HK-2 (cell line): Measurements from ENCODE around the gene TXK.
"Not testable (repeated sequence)": the region's sequence is repeated elsewhere in the genome, so short reads cannot be mapped to it uniquely, and the experiment has no call there.

ENCODE experiments used
- DNase-seq: peaks from one replicate; pipeline ENCODE4 v3.0.0-alpha.2; 2018; ENCODE audit not compliant: unreplicated experiment

Gene TXK

DNA sequence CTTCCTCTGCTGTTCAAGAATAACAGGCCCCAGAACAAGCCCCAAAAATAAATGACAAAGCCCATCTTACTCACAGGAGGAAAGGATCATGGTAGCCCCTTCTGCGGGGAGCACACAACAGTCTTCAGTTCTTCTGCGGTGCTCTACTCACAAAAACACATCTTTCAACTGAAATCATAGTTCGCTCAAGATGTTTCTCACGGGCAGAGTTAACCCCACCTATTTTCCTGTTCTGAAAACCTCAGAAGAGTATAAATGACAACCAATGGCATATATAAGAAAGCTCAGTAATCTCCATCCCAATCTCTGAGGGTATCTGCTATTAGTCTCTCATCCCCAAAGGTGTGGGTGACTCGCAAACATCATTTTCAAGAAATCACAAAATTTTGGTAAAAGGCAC, at the start of gene TXK:
Gene TXK (minus strand): TSS at position 170 of the 400 bp plus-strand sequence. CDS start 80 bp downstream, at position 90.
- DNase-seq = no peak

DNA sequence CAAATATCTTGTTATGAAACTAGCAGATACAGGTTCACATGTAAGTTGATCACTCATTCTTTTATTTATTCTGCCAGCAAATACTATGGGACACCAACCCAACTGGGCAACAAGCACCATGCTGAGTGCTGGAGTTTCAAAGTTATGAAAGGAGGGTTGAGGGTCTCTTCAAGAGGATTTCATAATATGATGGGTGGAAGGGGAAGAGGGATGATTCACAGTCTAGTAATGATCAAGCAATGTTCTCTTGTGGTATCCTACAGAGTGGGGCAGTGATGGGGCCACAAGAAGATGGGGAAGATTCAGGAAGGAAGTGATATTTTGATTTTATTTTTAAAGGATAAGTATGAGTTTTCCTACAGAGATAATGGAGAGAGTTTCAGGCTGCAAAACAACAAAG, 46.2 kb upstream of the TXK start:
- DNase-seq = no peak

DNA sequence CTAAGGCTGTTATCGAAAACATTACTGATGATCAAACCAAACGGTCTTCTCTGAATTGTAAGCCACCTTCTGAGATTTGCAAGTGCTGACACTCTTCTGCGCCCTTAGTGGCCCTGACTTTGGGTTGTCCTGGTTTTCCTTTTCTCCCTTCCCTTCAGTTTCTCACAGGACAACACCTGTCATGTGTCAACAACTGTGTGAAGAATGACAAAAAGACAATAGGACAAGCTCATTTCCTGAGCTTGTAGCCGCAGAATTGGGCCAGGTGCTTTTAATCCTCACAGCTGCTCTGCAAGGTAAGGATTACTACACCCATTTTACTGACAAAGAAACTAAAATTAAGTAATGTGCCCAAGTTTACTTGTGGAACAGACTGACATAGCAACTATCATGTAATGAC, 44.9 kb upstream of the TXK start:
- no peak for DNase-seq

DNA sequence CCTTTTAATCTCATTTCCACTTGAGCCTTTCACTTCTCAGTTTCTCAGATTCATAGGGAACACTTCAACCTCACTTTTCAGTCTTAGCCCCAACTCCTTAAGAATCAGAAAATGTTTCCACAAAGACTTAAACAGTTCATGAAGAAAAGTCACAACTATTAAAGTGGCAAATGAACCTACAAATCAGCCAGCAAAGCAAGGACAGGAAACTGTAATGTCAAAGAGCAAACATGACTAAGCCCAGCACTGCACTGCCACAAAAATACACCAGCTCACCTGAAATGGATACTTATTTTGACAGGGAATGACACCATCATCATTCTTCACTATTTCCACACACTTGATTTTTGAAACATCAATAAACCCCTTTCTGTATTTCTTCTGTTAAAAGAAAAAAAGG, 41.8 kb upstream of the TXK start:
- DNase-seq = no peak

DNA sequence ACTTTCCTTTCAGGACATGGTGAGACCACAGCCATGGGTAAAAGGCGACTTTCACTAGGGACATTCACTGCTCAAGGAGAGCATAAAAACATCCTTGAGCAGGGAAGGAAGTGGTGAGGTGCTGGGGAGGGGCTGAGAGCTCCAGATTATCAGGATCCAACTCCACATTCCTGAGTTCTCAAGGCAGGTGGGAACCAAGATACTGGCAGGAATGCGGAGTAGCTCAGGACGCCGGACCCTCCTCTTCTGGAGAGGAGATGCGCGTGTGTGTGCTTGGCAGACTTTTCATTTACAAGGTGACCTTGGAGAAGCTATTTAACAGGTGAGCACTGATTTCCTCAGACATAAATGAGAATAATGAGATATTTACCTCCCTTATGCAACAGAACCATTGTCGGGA, 41.3 kb upstream of the TXK start:
- DNase-seq = no peak

DNA sequence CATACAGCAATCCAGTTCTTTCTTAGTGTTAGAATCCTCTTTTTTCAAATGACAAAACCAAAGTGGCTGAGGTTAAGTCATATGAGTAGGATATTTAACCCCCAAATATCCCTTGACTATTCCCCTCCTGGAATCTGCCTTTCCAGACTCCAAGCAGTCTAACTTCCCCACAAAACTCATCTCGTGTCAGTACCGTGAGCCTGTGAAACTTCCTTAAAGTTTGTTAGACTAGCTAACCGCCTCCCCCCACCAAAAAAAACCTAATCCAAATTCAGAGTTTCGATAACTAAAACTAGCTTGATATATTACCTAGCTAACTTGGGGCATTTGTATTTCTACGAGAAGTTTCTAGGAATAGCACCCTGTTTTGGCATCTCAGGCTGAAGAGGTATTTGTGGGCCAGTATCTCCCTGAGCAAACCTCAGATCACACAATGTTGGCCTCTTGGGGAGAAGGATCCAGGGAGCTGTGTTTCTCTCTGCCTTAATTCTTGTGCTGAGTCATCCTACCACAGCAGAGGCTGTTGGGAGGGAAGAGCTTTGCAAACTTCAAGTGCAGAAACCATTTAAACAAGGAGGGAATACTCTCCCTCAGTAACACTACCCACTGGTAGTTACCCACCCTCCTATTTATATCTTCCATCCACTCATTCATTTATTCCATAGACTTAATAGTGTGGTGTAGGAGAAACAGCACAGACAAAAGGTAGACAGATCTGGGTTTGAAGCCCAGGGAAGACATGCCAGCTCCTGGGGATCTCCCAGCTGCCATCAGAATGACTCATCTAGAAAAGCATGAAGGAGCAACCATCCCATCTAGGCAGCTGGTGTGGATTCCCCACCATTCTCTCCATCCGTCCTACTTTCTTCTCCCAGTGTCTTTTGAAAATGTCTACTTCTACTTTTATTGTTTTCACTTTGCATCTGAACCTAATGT, 39.3 kb upstream of the TXK start:
- peak; percentile 53 for DNase-seq

DNA sequence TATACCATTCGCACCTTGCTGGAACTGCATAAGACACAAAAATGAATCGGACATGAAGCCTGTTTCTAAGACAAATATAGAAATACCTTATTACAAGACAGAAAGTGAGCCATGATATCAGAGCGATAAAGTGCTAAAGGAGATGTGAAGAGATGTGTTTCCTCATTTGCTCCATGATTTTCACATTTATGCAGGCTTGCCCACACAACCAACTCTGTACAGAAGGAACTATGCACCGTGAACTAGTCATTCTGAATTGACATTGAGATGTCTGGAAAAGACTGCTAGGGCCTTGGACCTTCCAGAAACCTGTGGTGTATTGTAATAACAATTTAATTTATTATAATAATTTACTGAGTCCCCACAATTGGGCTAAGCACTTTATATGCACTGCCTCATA, 38.6 kb upstream of the TXK start:
- DNase-seq = no peak

DNA sequence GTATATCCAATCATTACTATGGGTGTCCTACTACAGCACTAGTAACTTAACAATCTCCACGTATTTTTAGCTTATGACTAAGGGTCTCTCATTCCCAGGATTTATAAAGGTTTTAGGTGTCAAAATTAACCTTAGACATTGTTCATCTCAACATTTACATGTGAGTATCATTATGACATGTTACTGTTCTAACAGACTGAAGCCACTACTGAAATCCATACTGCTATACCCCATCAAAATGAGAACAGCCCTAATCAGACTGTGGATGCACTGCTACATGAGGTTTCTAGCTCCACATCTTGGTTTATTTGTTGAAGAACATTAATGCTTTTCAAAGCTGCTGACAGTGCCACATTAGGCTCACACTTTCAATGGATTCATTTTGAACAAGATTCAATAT, 35.6 kb upstream of the TXK start:
- no peak for DNase-seq

DNA sequence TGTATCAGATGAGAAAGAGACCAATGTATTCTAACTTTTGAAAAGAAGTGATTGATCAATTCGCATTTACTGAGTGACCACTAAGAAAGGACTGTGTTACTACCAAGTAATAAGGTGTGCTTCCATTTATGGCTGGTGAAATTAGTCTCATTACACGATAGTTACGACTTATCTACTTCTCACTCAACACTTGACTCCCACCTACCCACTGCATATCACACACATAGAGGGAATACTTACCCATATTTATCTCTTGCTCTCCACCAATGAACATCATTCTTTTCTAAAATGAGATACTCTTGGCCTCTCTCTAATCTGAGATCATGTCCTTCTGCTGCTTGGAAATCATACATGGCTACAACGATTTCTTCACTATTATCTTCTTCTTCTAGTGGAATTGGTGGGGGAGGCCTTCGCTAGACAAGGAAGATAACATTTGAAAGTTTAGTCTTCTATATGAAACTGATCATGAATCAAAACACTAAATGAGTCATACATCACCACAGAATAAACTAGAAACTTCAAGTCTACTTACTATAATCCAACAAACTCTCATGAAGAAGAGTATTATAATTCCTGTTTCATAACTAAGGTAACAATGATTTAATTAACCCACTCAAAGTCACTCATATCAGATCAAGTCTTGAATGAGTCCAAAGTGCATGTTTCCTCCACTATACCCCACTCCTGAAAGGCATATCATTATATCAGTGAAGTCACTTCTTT, 33.7 kb upstream of the TXK start:
- DNase-seq = no peak

DNA sequence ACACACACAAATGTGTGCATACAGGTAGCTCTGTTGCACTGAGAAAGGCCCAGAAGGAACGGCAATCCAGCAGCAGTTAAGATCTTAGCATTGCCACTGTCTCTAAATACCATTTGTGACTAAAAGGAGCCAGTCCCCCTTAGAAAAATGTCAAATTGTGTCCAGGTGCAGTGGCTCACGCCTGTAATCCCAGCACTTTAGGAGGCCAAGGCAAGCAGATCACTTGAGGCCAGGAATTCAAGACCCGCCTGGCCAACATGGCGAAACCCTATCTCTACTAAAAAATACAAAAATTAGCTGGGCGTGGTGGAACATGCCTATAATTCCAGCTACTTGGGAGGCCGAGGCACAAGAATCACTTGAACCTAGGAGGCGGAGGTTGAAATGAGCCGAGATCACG, 30.5 kb upstream of the TXK start:
- not testable (repeated sequence) for DNase-seq

DNA sequence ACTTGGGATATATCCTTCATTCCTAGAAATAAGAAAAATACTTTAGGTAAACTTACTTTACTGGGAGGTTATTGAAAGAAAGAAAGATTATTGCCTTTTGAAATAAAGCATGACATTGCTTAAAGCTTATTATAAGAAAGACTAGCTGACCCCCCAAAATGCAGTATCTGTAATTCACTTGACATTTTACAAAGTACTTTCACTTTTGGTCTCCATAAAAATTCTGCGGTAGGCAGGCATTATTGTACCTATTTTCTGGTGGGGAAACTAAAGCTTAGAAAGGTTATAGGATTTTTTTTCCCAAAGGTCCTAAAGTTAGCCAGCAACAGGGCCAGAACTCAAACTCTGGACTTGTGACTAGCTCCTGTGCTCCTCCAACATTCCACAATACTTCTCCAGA, 29.7 kb upstream of the TXK start:
- DNase-seq = no peak

DNA sequence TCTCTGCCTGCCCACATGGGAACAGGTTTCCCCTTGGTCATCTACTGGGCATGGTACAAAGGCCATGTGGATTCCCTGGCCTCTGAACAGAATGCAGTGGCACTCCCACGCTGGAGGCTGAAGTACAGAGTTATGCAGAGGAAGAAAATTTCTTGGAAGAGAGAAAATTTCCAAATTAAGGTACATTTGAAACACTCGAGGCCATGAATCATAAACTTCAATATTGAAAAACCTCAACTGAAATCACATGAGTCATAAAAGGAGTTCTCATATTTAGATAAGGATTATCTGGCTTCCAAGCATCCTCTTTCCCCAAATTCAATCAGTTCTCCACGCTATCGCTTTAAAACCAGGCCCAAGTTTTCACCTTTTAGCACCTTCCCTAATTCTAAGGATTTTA, 28.1 kb upstream of the TXK start:
- DNase-seq = no peak

DNA sequence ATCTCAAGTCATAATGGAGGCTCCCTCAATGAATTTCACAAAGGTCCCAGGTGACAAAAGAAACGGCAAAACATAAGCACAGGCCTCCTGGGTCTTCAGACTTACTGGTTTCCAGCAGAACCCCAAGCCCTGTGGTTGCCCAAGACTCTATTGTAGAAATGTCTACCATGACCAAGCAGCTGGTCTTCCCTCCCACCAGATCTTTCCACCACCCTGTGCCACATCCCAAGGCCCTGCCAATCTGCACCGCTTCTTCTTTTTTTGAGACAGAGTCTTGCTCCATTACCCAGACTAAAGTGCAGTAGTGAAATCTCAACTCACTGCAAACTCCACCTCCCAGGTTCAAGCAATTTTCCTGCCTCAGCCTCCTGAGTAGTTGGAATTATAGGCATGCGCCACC, 23.2 kb upstream of the TXK start:
- no peak for DNase-seq

DNA sequence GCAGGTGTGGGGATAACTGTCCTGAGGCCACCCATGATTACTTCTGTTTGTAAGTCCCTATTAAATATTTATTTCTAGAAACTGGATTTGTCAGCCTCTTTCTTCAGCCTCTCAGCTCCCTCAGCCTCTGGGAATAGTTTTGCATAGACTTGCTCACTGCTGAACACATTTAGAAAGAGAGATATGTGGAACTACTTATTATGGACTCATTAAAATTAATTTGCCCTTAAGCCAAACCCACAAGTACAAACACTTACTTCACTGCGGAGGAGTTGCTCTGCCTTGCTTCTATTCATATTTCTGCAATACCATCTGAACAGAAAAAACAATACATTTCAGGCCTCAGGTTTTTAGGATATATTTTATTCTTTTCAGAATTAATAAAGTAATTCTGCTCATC, 22.4 kb upstream of the TXK start:
- DNase-seq = no peak

DNA sequence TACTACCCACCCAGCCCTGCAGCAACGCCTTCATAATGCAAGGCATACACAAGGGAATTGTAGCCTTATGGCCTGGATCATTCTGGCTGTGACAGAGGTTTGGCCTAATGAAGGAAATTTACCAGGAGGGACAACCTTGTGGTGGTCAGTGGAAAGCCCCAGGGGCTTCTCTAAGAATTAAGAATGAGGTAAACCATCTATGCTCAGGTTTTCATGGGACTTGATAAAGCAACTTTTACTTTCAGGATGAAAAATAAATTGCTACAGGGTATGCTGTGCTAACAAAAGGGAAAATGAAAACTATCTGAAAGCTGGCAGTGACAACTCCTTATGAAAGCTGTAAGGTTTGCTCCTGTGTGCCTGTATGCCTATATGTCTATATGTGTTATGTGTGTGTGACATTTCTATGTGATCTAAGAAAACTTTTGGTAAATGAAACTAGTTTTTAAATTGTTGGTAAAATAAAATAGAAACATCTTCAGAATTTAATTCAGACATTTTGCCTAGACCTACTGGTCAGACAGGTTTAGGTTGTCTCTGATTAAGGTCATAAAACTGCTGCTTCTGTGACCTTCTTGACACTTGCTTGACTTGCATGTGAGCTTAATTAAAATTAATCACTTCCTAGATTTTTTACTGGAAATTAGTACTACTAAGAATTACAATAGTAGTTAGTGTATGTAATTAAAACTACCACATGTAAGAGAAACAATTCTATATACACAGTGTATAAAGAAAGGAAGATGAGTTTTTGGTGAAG, 19.9 kb upstream of the TXK start:
- no peak for DNase-seq

DNA sequence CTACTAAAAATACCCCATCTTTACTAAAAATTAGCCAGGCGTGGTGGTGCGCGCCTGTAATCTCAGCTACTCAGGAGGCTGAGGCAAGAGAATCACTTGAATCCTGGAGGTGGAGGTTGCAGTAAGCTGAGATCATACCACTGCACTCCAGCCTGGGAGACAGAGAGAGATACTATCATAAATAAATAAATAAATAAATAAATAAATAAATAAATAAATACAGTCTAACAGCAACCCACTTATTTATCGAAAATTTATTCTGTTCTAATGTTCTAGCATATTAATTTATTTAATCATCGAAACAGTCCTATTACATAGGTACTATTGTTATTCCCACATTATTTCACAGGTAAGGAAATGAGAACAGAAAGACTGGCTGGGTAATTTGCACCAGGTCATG, 18.2 kb upstream of the TXK start:
- no peak for DNase-seq

DNA sequence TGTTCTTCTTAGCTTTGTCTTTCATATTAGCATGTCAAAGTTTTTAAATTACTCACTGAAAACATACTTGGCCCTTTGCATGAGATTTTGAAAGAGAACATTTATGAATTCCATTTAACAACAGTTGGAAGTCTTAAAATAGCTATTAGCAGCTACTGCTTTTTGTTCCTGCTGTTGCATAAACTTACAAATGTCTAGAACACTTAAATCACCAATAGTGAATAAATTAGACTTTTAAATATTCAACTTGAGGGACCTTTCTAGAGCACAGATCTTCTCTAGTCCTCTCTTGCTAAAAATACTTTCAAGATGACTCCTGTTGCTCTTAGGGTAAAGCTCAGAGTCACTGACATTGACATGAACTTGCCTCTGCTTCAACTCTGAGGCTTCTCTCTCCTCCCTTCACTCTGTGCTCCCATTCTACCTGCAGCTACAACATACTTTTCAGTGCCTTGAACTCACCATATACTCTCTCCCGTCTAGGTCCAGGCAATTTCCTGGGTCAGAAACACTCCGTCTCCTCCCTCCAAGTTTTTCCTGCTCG, 15.8 kb upstream of the TXK start:
- no peak for DNase-seq

DNA sequence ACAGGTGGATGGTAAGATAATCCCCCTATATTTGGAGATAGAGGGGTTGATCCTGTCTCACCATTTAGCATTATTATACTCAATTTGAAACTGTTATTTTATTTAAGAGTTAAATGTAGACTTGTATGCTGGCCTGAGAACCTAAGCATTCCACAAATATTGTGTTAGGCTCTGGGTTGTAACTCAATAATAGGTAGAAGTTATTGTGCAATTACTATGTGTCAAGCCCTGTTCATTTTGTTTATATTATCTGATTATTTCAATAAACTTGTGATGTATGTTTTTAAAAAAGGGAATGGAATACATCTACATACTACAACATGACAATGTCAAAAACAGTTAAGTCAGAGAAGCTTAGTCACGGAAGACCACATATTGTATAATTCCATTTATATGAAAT, 13.6 kb upstream of the TXK start:
- DNase-seq = no peak

DNA sequence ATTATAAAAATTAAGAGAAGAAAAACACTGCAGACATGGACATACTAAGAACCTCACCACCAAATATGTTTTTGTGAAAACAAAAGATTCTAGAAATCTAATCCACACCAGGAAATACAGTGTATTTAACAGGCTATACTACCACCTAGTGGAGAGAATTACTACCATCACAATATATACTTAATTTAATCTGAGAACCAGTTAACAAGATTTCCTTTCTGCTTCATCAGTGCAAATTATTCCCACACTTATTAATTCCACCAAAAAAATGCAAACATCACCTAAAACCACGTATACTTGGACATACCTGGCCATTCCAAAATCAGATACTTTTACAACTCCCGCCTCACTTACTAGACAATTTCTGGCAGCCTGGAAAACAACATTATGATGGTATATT, 7.0 kb upstream of the TXK start:
- DNase-seq = no peak

DNA sequence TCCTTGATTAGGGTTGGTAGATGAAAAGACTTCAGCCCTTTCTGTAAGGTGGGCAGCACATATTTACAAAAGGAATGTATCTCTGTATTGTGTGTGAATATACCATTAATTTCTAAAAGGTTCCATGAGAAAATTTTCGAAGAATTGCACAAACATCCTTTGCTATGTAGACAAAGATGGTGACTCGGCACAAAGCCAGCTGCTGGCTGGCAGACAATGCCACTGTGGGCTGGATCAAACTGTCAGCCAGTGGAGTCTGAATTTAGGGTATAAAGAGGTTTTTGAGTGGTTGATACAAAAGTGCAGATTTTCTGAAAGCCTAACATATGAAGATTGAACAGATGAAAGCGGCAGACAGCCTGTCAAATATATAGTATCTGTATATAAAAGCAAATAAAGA, 5.6 kb upstream of the TXK start:
- peak; percentile 25 for DNase-seq

DNA sequence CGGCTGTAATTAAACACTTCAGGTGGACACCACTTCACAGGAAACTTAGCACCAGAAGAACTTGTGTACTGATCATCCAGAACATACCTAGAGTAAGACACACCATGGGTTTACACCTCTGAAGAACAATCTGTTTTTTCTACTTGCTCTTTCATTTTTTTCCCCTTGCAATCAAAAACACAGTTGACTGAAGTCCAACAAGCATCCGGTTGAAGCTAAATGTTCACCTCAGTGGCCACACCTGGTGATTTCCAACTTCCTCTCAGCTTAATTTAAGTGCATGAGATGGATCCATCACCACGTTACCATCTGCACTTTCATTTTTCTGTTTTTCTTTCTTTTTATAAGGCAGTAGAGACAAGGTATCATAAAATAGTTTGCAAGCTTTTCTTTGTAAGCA, 4.9 kb upstream of the TXK start:
- no peak for DNase-seq

DNA sequence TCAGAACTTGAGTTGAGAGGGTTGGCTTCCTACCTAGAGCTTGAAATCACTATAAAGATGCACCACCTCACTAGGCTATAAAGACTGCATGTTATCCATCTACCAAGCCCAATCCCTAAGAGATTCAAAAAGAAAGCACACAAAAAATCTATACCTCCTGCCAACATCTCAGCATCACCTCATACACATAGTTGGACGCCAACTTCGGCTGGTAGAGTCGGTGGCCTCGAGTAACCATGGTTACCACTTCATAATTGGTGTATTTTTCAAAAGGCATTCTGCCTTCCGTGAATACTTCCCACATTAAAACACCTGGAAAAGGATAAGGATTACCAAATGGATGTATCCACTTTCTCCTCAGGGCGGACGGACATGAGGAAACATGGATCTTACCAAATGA, 4.5 kb upstream of the TXK start:
- no peak for DNase-seq
